ENCODE results near the gene TRAK2. TPM values are rescaled to one million over a fixed set of nuclear protein-coding genes. Genes with fewer than 3 reads are reported as not detected.
"Not testable (repeated sequence)": the region's sequence is repeated elsewhere in the genome, so short reads cannot be mapped to it uniquely, and the experiment has no call there.

The TRAK2 gene
- total RNA-seq, result 100 to 1,000 TPM in 1 of 2 donors, 10 to 100 TPM in 1; 84.7 to 119 TPM
- 100 to 1,000 TPM in 1 of 2 donors, 10 to 100 TPM in 1; 35.9 to 128 TPM for polyA plus RNA-seq
- long read RNA-seq, donor 1, full-length matches to known transcripts, result 2 of 68 reads
- long read RNA-seq, donor 1, partial matches to known transcripts, result 25 of 68 reads
- long read RNA-seq, donor 1, other reads (novel, unspliced or antisense), result 41 of 68 reads
- long read RNA-seq, donor 2, full-length matches to known transcripts, result 14 of 37 reads
- long read RNA-seq, donor 2, partial matches to known transcripts, result 11 of 37 reads
- long read RNA-seq, donor 2, other reads (novel, unspliced or antisense), result 12 of 37 reads

- no peaks in the 10 kb centered on the region for H3K27me3 ChIP-seq (ENCODE audit: control insufficient read depth in 1 of 2, insufficient read depth in 2 of 2, low read length in 1 of 2)
- H3K36me3 ChIP-seq (ENCODE audit: control insufficient read depth in 1 of 2, insufficient read depth in 2 of 2, low read length in 1 of 2), result no peaks in the 10 kb centered on the region
- peak within 1 kb of the TSS; percentile 89 to 98 for H3K4me3 ChIP-seq (ENCODE audit: low read length in 2 of 2)
- intact Hi-C loops (cut with DNase I), result loop anchor here (2.0 to 10.0 kb wide), 4 partner anchors 44 to 217 kb away; no protein-coding TSS in a partner anchor
- ATAC-seq (ENCODE audit: low FRiP score), result peak; percentile 97
- WGBS, 2 donors, result 0 to 1% methylated on average over 54 to 78 of the region's 78 CpGs
- peak within 1 kb of the TSS in 1 of 2 donors; percentile 77 for H3K27ac ChIP-seq (ENCODE audit: low read depth in 1 of 2, low read length in 2 of 2)
- peaks cover 6 to 8% of the 10 kb centered on the region in 2 donors for H3K4me1 ChIP-seq (ENCODE audit: control insufficient read depth in 1 of 2, insufficient read depth in 2 of 2, low read length in 2 of 2)
- DNase-seq, result peak; percentile 98
- H3K9me3 ChIP-seq (ENCODE audit: control insufficient read depth, low read length), result no peaks in the 10 kb centered on the region
These were observed at the start of gene TRAK2, which contains the start of gene STRADB for GRCh38 chr2:201451292-201452057. TRAK2 (minus strand) TSS chr2:201451458; CDS start chr2:201420507, 30,951 bp downstream. STRADB (plus strand) TSS chr2:201451740; CDS start chr2:201454841, 3,101 bp downstream.

GRCh38 chr2:201500534-201500933, 49.3 kb upstream of the TRAK2 start:
- no peak for DNase-seq
- no peak for ATAC-seq (ENCODE audit: low FRiP score)
- no peaks in the 10 kb centered on the region for H3K27me3 ChIP-seq (ENCODE audit: control insufficient read depth in 1 of 2, insufficient read depth in 2 of 2, low read length in 1 of 2)
- WGBS, 2 donors, result 59 to 61% methylated on average over 3 of the region's 3 CpGs
- H3K36me3 ChIP-seq (ENCODE audit: control insufficient read depth in 1 of 2, insufficient read depth in 2 of 2, low read length in 1 of 2), result peaks cover 0 to 1% of the 10 kb centered on the region in 2 donors
- H3K4me1 ChIP-seq (ENCODE audit: control insufficient read depth in 1 of 2, insufficient read depth in 2 of 2, low read length in 2 of 2), result no peaks in the 10 kb centered on the region
- intact Hi-C loops (cut with DNase I), result no loop called here
- H3K27ac ChIP-seq (ENCODE audit: low read depth in 1 of 2, low read length in 2 of 2), result no peak overlapping the region
- H3K9me3 ChIP-seq (ENCODE audit: control insufficient read depth, low read length), result peaks cover 4% of the 10 kb centered on the region
- no peak overlapping the region for H3K4me3 ChIP-seq (ENCODE audit: low read length in 2 of 2)

GRCh38 chr2:201496785-201497184, 45.5 kb upstream of the TRAK2 start:
- 68 to 83% methylated on average over 1 of the region's 1 CpG for WGBS, 2 donors
- DNase-seq (no peak), ATAC-seq (ENCODE audit: low FRiP score) (no peak)
- H3K27me3 ChIP-seq (ENCODE audit: control insufficient read depth in 1 of 2, insufficient read depth in 2 of 2, low read length in 1 of 2), result no peaks in the 10 kb centered on the region
- intact Hi-C loops (cut with DNase I), result no loop called here
- H3K4me3 ChIP-seq (ENCODE audit: low read length in 2 of 2), result no peak overlapping the region
- no peaks in the 10 kb centered on the region for H3K4me1 ChIP-seq (ENCODE audit: control insufficient read depth in 1 of 2, insufficient read depth in 2 of 2, low read length in 2 of 2)
- H3K36me3 ChIP-seq (ENCODE audit: control insufficient read depth in 1 of 2, insufficient read depth in 2 of 2, low read length in 1 of 2), result no peaks in the 10 kb centered on the region
- no peaks in the 10 kb centered on the region for H3K9me3 ChIP-seq (ENCODE audit: control insufficient read depth, low read length)
- H3K27ac ChIP-seq (ENCODE audit: low read depth in 1 of 2, low read length in 2 of 2), result no peak overlapping the region

- ATAC-seq (ENCODE audit: low FRiP score), result no peak
- no peaks in the 10 kb centered on the region for H3K27me3 ChIP-seq (ENCODE audit: control insufficient read depth in 1 of 2, insufficient read depth in 2 of 2, low read length in 1 of 2)
- no peaks in the 10 kb centered on the region for H3K36me3 ChIP-seq (ENCODE audit: control insufficient read depth in 1 of 2, insufficient read depth in 2 of 2, low read length in 1 of 2)
- H3K4me1 ChIP-seq (ENCODE audit: control insufficient read depth in 1 of 2, insufficient read depth in 2 of 2, low read length in 2 of 2), result no peaks in the 10 kb centered on the region
- intact Hi-C loops (cut with DNase I), result no loop called here
- no peak overlapping the region for H3K4me3 ChIP-seq (ENCODE audit: low read length in 2 of 2)
- DNase-seq, result no peak
- H3K27ac ChIP-seq (ENCODE audit: low read depth in 1 of 2, low read length in 2 of 2), result no peak overlapping the region
- H3K9me3 ChIP-seq (ENCODE audit: control insufficient read depth, low read length), result no peaks in the 10 kb centered on the region
- 70 to 73% methylated on average over 4 of the region's 4 CpGs for WGBS, 2 donors
These were observed 39.0 kb upstream of the TRAK2 start for GRCh38 chr2:201490291-201490690.

- no peaks in the 10 kb centered on the region for H3K9me3 ChIP-seq (ENCODE audit: control insufficient read depth, low read length)
- no peak overlapping the region for H3K27ac ChIP-seq (ENCODE audit: low read depth in 1 of 2, low read length in 2 of 2)
- no peak overlapping the region for H3K4me3 ChIP-seq (ENCODE audit: low read length in 2 of 2)
- peaks cover 0 to 1% of the 10 kb centered on the region in 2 donors for H3K4me1 ChIP-seq (ENCODE audit: control insufficient read depth in 1 of 2, insufficient read depth in 2 of 2, low read length in 2 of 2)
- DNase-seq, result no peak
- peaks cover 4 to 6% of the 10 kb centered on the region in 2 donors for H3K36me3 ChIP-seq (ENCODE audit: control insufficient read depth in 1 of 2, insufficient read depth in 2 of 2, low read length in 1 of 2)
- intact Hi-C loops (cut with DNase I), result no loop called here
- no peaks in the 10 kb centered on the region for H3K27me3 ChIP-seq (ENCODE audit: control insufficient read depth in 1 of 2, insufficient read depth in 2 of 2, low read length in 1 of 2)
- WGBS, 2 donors, result 22 to 27% methylated on average over 4 of the region's 4 CpGs
- ATAC-seq (ENCODE audit: low FRiP score), result no peak
These were observed 33.5 kb upstream of the TRAK2 start for GRCh38 chr2:201484805-201485204.

- H3K9me3 ChIP-seq (ENCODE audit: control insufficient read depth, low read length); H3K27me3 ChIP-seq (ENCODE audit: control insufficient read depth in 1 of 2, insufficient read depth in 2 of 2, low read length in 1 of 2); H3K4me1 ChIP-seq (ENCODE audit: control insufficient read depth in 1 of 2, insufficient read depth in 2 of 2, low read length in 2 of 2); intact Hi-C loops (cut with DNase I); H3K4me3 ChIP-seq (ENCODE audit: low read length in 2 of 2); H3K36me3 ChIP-seq (ENCODE audit: control insufficient read depth in 1 of 2, insufficient read depth in 2 of 2, low read length in 1 of 2); ATAC-seq (ENCODE audit: low FRiP score); H3K27ac ChIP-seq (ENCODE audit: low read depth in 1 of 2, low read length in 2 of 2); DNase-seq: not testable (repeated sequence)
- WGBS, 2 donors, result 81 to 91% methylated on average over 4 of the region's 4 CpGs
These were observed 32.5 kb upstream of the TRAK2 start for GRCh38 chr2:201483758-201484157.

GRCh38 chr2:201483342-201483741, 32.1 kb upstream of the TRAK2 start:
- 33 to 41% methylated on average over 1 of the region's 1 CpG for WGBS, 2 donors
- DNase-seq (no peak), ATAC-seq (ENCODE audit: low FRiP score) (no peak)
- H3K27ac ChIP-seq (ENCODE audit: low read depth in 1 of 2, low read length in 2 of 2), result no peak overlapping the region
- H3K27me3 ChIP-seq (ENCODE audit: control insufficient read depth in 1 of 2, insufficient read depth in 2 of 2, low read length in 1 of 2), result no peaks in the 10 kb centered on the region
- no peaks in the 10 kb centered on the region for H3K9me3 ChIP-seq (ENCODE audit: control insufficient read depth, low read length)
- H3K4me3 ChIP-seq (ENCODE audit: low read length in 2 of 2), result no peak overlapping the region
- peaks cover 0 to 1% of the 10 kb centered on the region in 2 donors for H3K4me1 ChIP-seq (ENCODE audit: control insufficient read depth in 1 of 2, insufficient read depth in 2 of 2, low read length in 2 of 2)
- peaks cover 4 to 6% of the 10 kb centered on the region in 2 donors for H3K36me3 ChIP-seq (ENCODE audit: control insufficient read depth in 1 of 2, insufficient read depth in 2 of 2, low read length in 1 of 2)
- intact Hi-C loops (cut with DNase I), result no loop called here

- Histone ChIP-seq H3K27ac (ENCODE audit: low read depth in 1 of 2, low read length in 2 of 2) (no peak overlapping the region), H3K36me3 (ENCODE audit: control insufficient read depth in 1 of 2, insufficient read depth in 2 of 2, low read length in 1 of 2) (peaks cover 4 to 6% of the 10 kb centered on the region in 2 donors), H3K4me3 (ENCODE audit: low read length in 2 of 2) (no peak overlapping the region), H3K27me3 (ENCODE audit: control insufficient read depth in 1 of 2, insufficient read depth in 2 of 2, low read length in 1 of 2) (no peaks in the 10 kb centered on the region), H3K9me3 (ENCODE audit: control insufficient read depth, low read length) (no peaks in the 10 kb centered on the region), H3K4me1 (ENCODE audit: control insufficient read depth in 1 of 2, insufficient read depth in 2 of 2, low read length in 2 of 2) (peaks cover 0 to 1% of the 10 kb centered on the region in 2 donors)
- ATAC-seq (ENCODE audit: low FRiP score) (no peak), DNase-seq (no peak)
- intact Hi-C loops (cut with DNase I), result no loop called here
- WGBS, 2 donors, result 93 to 95% methylated on average over 4 of the region's 4 CpGs
These were observed 31.3 kb upstream of the TRAK2 start for GRCh38 chr2:201482543-201482942.

Measured in aorta (tissue), 5 donors.